H1 (cell line): ENCODE measurements around the gene ADGRB2. TPM values are rescaled to one million over a fixed set of nuclear protein-coding genes. Genes with fewer than 3 reads are reported as not detected.

Experiments used
- CTCF ChIA-PET: fragments of 300-600 bp; sonication (Branson Sonifier 250); formaldehyde crosslinking; loops from one replicate; lab custom pipeline; 2021; ENCODE audit not compliant: partially characterized antibody; lab: Charles Lee
- POLR2A ChIA-PET: fragments of 300-600 bp; sonication (Branson Sonifier 250); formaldehyde crosslinking; loops from one replicate; lab custom pipeline; 2021; ENCODE audit warnings: inconsistent platforms; ENCODE audit not compliant: partially characterized antibody; lab: Charles Lee
- DNase-seq, 2 experiments: peaks; one replicate each; pipeline versions ENCODE4 v3.0.0 to v3.0.0-alpha.2; 2010 to 2022; ENCODE audit warnings: low spot score in 2 of 2, low read depth in 1 of 2, mixed read lengths in 1 of 2
- FAIRE-seq: peaks from 2 replicates; lab custom pipeline; 2011; peaks lifted over from hg19 to GRCh38; lab: Jason Lieb, UNC
- H2AFZ ChIP-seq: 2 replicates; pipeline ENCODE4 v1.8.1; 2012; ENCODE audit warnings: low read length, inconsistent platforms
- H2AK5ac ChIP-seq: 2 replicates; pipeline ENCODE4 v1.6.1; 2013; ENCODE audit warnings: low read depth, low read length
- H2BK120ac ChIP-seq: replicated peaks from 2 replicates; pipeline ENCODE3; 2013; ENCODE audit warnings: low read depth, low read length, inconsistent platforms
- H2BK12ac ChIP-seq: 2 replicates; pipeline ENCODE4 v1.6.1; 2013; ENCODE audit warnings: low read depth, low read length
- H2BK15ac ChIP-seq: 2 replicates; pipeline ENCODE4 v1.6.1; 2013; ENCODE audit warnings: low read length
- H2BK20ac ChIP-seq: 2 replicates; pipeline ENCODE4 v1.6.1; 2013; ENCODE audit warnings: low read length
- H2BK5ac ChIP-seq: 2 replicates; pipeline ENCODE4 v1.6.1; 2013; ENCODE audit warnings: low read depth, low read length
- H3K14ac ChIP-seq: 2 replicates; pipeline ENCODE4 v1.6.1; 2013; ENCODE audit warnings: inconsistent platforms; ENCODE audit not compliant: insufficient read length
- H3K18ac ChIP-seq: 2 replicates; pipeline ENCODE4 v1.6.1; 2013; ENCODE audit warnings: low read length; ENCODE audit errors: extremely low read depth
- H3K23ac ChIP-seq: 2 replicates; pipeline ENCODE4 v1.6.1; 2013; ENCODE audit warnings: inconsistent platforms; ENCODE audit not compliant: insufficient read length
- H3K23me2 ChIP-seq: 2 replicates; pipeline ENCODE4 v1.6.1; 2013; ENCODE audit warnings: low read depth, low read length
- H3K27ac ChIP-seq: 2 replicates; pipeline ENCODE4 v1.6.1; 2011; ENCODE audit warnings: low read depth, low read length, inconsistent platforms
- H3K27me3 ChIP-seq, 4 experiments: replicated peaks in 1 of 4; 1 replicate in 1 of 4; 2 replicates in 3 of 4; pipeline versions ENCODE4 v1.6.1 to v1.8.1; 2011 to 2013; ENCODE audit warnings: low read length in 3 of 4, mild to moderate bottlenecking in 3 of 4, inconsistent platforms in 2 of 4, mixed read lengths in 2 of 4, moderate library complexity in 1 of 4; ENCODE audit not compliant: control insufficient read depth in 3 of 4, insufficient read depth in 3 of 4; ENCODE audit errors: extremely low read depth in 1 of 4
- H3K36me3 ChIP-seq, 4 experiments: 2 replicates each; pipeline versions ENCODE4 v1.6.1 to v1.8.1; 2011 to 2013; ENCODE audit warnings: mild to moderate bottlenecking in 4 of 4, low read length in 3 of 4, moderate library complexity in 2 of 4, control low read depth in 1 of 4, inconsistent platforms in 1 of 4; ENCODE audit not compliant: insufficient read depth in 4 of 4, control insufficient read depth in 2 of 4
- H3K4ac ChIP-seq: replicated peaks from 2 replicates; pipeline ENCODE3; 2013; ENCODE audit warnings: low read length, low read depth, mixed read lengths, inconsistent platforms; ENCODE audit not compliant: insufficient read length
- H3K4me1 ChIP-seq, 4 experiments: replicated peaks in 1 of 4; 1 replicate in 1 of 4; 2 replicates in 3 of 4; pipeline versions ENCODE4 v1.6.1 to v1.8.1; 2011 to 2013; ENCODE audit warnings: low read length in 3 of 4, inconsistent platforms in 2 of 4, mixed read lengths in 1 of 4; ENCODE audit not compliant: insufficient read depth in 4 of 4, control insufficient read depth in 3 of 4
- H3K4me2 ChIP-seq, 2 experiments: 2 replicates each; pipeline versions ENCODE4 v1.6.1 to v1.8.1; 2011 to 2013; ENCODE audit warnings: low read depth in 2 of 2, low read length in 2 of 2, control low read depth in 1 of 2, inconsistent platforms in 1 of 2, mild to moderate bottlenecking in 1 of 2; ENCODE audit not compliant: insufficient read depth in 1 of 2
- H3K4me3 ChIP-seq, 4 experiments: fragments of 200-600, 300-600 bp in 1 of 4; sonication (generic), shearing (Covaris generic), sonication (Bioruptor Twin) in 1 of 4; 2 replicates each; pipeline versions ENCODE4 v1.5.1 to v1.8.1; 2011 to 2016; ENCODE audit warnings: low read length in 4 of 4, low read depth in 3 of 4, control low read depth in 2 of 4, inconsistent platforms in 2 of 4, mild to moderate bottlenecking in 2 of 4, mixed read lengths in 1 of 4, moderate library complexity in 1 of 4; ENCODE audit not compliant: insufficient read depth in 2 of 4; ENCODE audit errors: extremely low read depth in 1 of 4
- H3K56ac ChIP-seq: replicated peaks from 2 replicates; pipeline ENCODE3; 2013; ENCODE audit warnings: low read depth, mild to moderate bottlenecking, mixed read lengths, low read length, inconsistent platforms; ENCODE audit not compliant: insufficient read length
- H3K79me1 ChIP-seq: 2 replicates; pipeline ENCODE4 v1.6.1; 2013; ENCODE audit warnings: low read depth, low read length, control low read depth
- H3K79me2 ChIP-seq, 2 experiments: 2 replicates each; pipeline versions ENCODE4 v1.6.1 to v1.8.1; 2012 to 2013; ENCODE audit warnings: low read length in 2 of 2, mild to moderate bottlenecking in 2 of 2, inconsistent platforms in 1 of 2; ENCODE audit not compliant: insufficient read depth in 2 of 2, control insufficient read depth in 1 of 2
- H3K9ac ChIP-seq, 4 experiments: replicated peaks in 1 of 4; 1 replicate in 1 of 4; 2 replicates in 3 of 4; pipeline versions ENCODE4 v1.6.1 to v1.8.1; 2011 to 2013; ENCODE audit warnings: low read depth in 3 of 4, low read length in 3 of 4, control low read depth in 2 of 4, mild to moderate bottlenecking in 2 of 4, moderate library complexity in 2 of 4, inconsistent platforms in 1 of 4; ENCODE audit errors: extremely low read depth in 1 of 4
- H3K9me3 ChIP-seq, 2 experiments: 2 replicates each; pipeline versions ENCODE4 v1.6.1 to v1.8.1; 2012 to 2013; ENCODE audit warnings: mild to moderate bottlenecking in 2 of 2, moderate library complexity in 2 of 2, control low read depth in 1 of 2, inconsistent platforms in 1 of 2, low read depth in 1 of 2, low read length in 1 of 2, mixed read lengths in 1 of 2; ENCODE audit not compliant: insufficient read depth in 2 of 2
- H4K20me1 ChIP-seq, 2 experiments: replicated peaks in 1 of 2; 2 replicates each; pipeline versions ENCODE3 to v1.8.1; 2011 to 2013; ENCODE audit warnings: inconsistent platforms in 2 of 2, low read length in 2 of 2, mild to moderate bottlenecking in 1 of 2; ENCODE audit not compliant: insufficient read depth in 2 of 2, control insufficient read depth in 1 of 2
- H4K5ac ChIP-seq: 2 replicates; pipeline ENCODE4 v1.6.1; 2013; ENCODE audit warnings: low read length, low read depth, mixed read lengths, inconsistent platforms; ENCODE audit not compliant: insufficient read length
- H4K8ac ChIP-seq: 2 replicates; pipeline ENCODE4 v1.8.0; 2013; ENCODE audit warnings: mild to moderate bottlenecking, moderate library complexity, low read length, inconsistent platforms; ENCODE audit not compliant: insufficient read depth; ENCODE audit errors: extremely low read depth
- H4K91ac ChIP-seq: replicated peaks from 2 replicates; pipeline ENCODE3; 2013; ENCODE audit warnings: low read length, mixed read lengths, inconsistent platforms; ENCODE audit not compliant: insufficient read length
- WGBS, 2 experiments: shearing (Covaris generic) in 1 of 2; methylation state at CpG; one replicate each; pipeline versions ENCODE4 v1.1.6 to v1.1.7; 2013 to 2015; ENCODE audit warnings: low lambda C conversion rate in 2 of 2, mixed read lengths in 2 of 2, inconsistent platforms in 1 of 2, low coverage in 1 of 2, missing lambda C conversion rate in 1 of 2; ENCODE audit not compliant: insufficient replicate concordance in 2 of 2, insufficient coverage in 1 of 2, insufficient read length in 1 of 2; ENCODE audit errors: extremely low coverage in 1 of 2, missing lambda C conversion rate in 1 of 2; 5-methylcytosine and 5-hydroxymethylcytosine counted together
- polyA plus RNA-seq, 7 experiments: library from polyadenylated mRNA; depleted of rRNA in 3 of 7; stranded (reverse) in 5 of 7; unstranded in 2 of 7; fragments of >200 nt in 5 of 7; fragments of 200-250 nt in 2 of 7; gene quantifications; 1 replicate in 5 of 7; 2 replicates in 1 of 7; 4 replicates in 1 of 7; pipeline versions ENCODE4 v1.2.1 to v1.2.3, GENCODE V29; 2011 to 2013; ENCODE audit warnings: missing spikeins in 2 of 7, mixed read lengths in 2 of 7
- total RNA-seq: library from RNA; stranded (reverse); fragmentation: NEBNext Ultra II Directional; extraction: Animal tissue kit (Norgen Biotek cat#: 25700); gene quantifications from 2 replicates; pipeline ENCODE4 v1.2.1, GENCODE V29; 2021
- TF ChIP-seq, protein P1 (sequence below): IDR thresholded peaks from 2 replicates; pipeline ENCODE4 v1.6.1; 2012; ENCODE audit warnings: low read length, inconsistent platforms

ADGRB2 gene
- total and polyA plus RNA-seq, 2 of the 8 experiments (the other 6 are each of a cell fraction or from before 2014, with no cell fraction given), result 15.6 to 26.2 TPM

DNA sequence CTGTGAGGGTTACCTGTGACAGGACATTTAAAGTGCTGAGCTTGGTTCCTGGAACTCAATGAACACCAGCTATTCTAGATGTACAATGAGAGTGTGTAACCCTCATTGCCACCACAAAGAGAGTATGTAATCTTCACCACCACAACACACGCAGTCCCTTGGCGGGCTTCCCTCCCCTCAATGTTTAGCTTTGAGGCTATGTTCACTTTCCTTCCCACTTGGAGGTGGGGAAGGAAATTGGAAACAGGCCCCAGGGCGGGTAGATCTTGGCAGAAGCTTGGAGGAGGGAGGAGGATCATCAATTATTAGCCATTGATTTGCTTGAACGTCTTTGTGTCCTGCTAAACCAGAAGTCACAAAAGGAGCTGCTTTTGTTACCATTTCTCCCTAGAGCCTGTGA, 52.1 kb downstream of the ADGRB2 start:
- no peak overlapping the region for H3K9ac ChIP-seq
- TF ChIP-seq, protein P1, sequence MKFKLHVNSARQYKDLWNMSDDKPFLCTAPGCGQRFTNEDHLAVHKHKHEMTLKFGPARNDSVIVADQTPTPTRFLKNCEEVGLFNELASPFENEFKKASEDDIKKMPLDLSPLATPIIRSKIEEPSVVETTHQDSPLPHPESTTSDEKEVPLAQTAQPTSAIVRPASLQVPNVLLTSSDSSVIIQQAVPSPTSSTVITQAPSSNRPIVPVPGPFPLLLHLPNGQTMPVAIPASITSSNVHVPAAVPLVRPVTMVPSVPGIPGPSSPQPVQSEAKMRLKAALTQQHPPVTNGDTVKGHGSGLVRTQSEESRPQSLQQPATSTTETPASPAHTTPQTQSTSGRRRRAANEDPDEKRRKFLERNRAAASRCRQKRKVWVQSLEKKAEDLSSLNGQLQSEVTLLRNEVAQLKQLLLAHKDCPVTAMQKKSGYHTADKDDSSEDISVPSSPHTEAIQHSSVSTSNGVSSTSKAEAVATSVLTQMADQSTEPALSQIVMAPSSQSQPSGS, result no peak

More for the DNA sequence above, 52.1 kb downstream of the ADGRB2 start:
- H3K14ac ChIP-seq, result no peak overlapping the region
- H3K4ac ChIP-seq, result no peak overlapping the region
- peaks cover 0 to 5% (median 3%) of the 10 kb centered on the region in 4 experiments; a peak in 5 of 7 replicates for H3K4me1 ChIP-seq
- no peak overlapping the region for H4K5ac ChIP-seq
- H2BK5ac ChIP-seq, result no peak overlapping the region
- DNase-seq (no peak), FAIRE-seq (no peak)
- H3K9me3 ChIP-seq, result no peaks in the 10 kb centered on the region
- no peak overlapping the region for H3K23ac ChIP-seq
- POLR2A ChIA-PET, result interaction anchor here (1.6 to 6.2 kb wide), 2 partner anchors 9 to 17 kb away, joined by 3 to 43 read pairs; partner anchors contain the start of gene COL16A1
- H3K4me2 ChIP-seq, result no peak overlapping the region
- no peaks in the 10 kb centered on the region for H3K36me3 ChIP-seq
- H3K56ac ChIP-seq, result no peak overlapping the region
- H3K27me3 ChIP-seq, result no peaks in the 10 kb centered on the region; a peak in 1 of 7 replicates
- CTCF ChIA-PET, result interaction anchor here (0.6 to 11.5 kb wide), 17 partner anchors 9 to 254 kb away, joined by 3 to 181 read pairs (median 6); partner anchors contain the start of genes ADGRB2 and COL16A1
- H4K20me1 ChIP-seq, result no peaks in the 10 kb centered on the region
- H2AFZ ChIP-seq, result peak overlapping the region; percentile 12; the same call in 1 of the 2 replicates
- no peak overlapping the region for H2BK120ac ChIP-seq
- H3K27ac ChIP-seq, result no peak overlapping the region
- H3K23me2 ChIP-seq, result peaks cover 11% of the 10 kb centered on the region
- peak overlapping the region; percentile 82; the same call in 1 of the 2 replicates for H2BK15ac ChIP-seq
- H2AK5ac ChIP-seq, result no peak overlapping the region
- no peaks in the 10 kb centered on the region for H3K79me2 ChIP-seq
- H3K79me1 ChIP-seq, result no peaks in the 10 kb centered on the region
- no peak overlapping the region for H3K18ac ChIP-seq
- WGBS, 2 experiments, result 77% methylated on average over 4 of the region's 4 CpGs; no CpG with 5 or more reads in 1 of the 2 experiments
- no peak overlapping the region for H2BK12ac ChIP-seq
- no peak overlapping the region for H4K8ac ChIP-seq
- H4K91ac ChIP-seq, result peak overlapping the region; percentile 34
- H2BK20ac ChIP-seq, result 0 out of 2 replicates have a peak overlapping the region, but pooled peaks have one; percentile 23
- no peak overlapping the region for H3K4me3 ChIP-seq
